Astrocyte of the cerebellum (primary cell): Measurements from ENCODE around the gene PRKD2.

Experiments used
- DNase-seq: peaks from one replicate; pipeline ENCODE4 v3.0.0-alpha.2; 2011; ENCODE audit warnings: low read depth
- H3K4me3 ChIP-seq: 2 replicates; pipeline ENCODE4 v1.5.1; 2011; ENCODE audit warnings: mild to moderate bottlenecking, low read depth, low read length, moderate library complexity
- CTCF ChIP-seq: IDR thresholded peaks from 2 replicates; pipeline ENCODE4 v1.5.1; 2012; ENCODE audit warnings: low read length, low read depth, moderate library complexity, mild to moderate bottlenecking; ENCODE audit errors: missing control alignments
- in situ Hi-C: cut with HindIII; loops from 2 replicates; pipeline ENCODE4 v1.10.0; 2017; ENCODE audit warnings: low sequenced_read_pairs

The PRKD2 gene

GRCh38 chr19:46674416-46675178 is 42.3 kb downstream of the PRKD2 start:
- TF ChIP-seq CTCF = no peak
- DNase-seq = no peak
- H3K4me3 ChIP-seq = no peak overlapping the region
- in situ Hi-C loops = no loop called here

- no peak overlapping the region for H3K4me3 ChIP-seq
- no peak for DNase-seq
- TF ChIP-seq CTCF = no peak
- in situ Hi-C loops = no loop called here
Measured at GRCh38 chr19:46670813-46671212, 46.1 kb downstream of the PRKD2 start.

- in situ Hi-C loops = no loop called here
- no peak for DNase-seq
- no peak for TF ChIP-seq CTCF
- H3K4me3 ChIP-seq = no peak overlapping the region
Measured at GRCh38 chr19:46668662-46669061, 48.3 kb downstream of the PRKD2 start.

- DNase-seq = no peak
- H3K4me3 ChIP-seq = no peak overlapping the region
- in situ Hi-C loops = no loop called here
- TF ChIP-seq CTCF = no peak
Measured at GRCh38 chr19:46665072-46665471, 51.8 kb downstream of the PRKD2 start.

- H3K4me3 ChIP-seq = peak overlapping the region; percentile 25
- in situ Hi-C loops = no loop called here
- peak; percentile 81 for DNase-seq
- TF ChIP-seq CTCF = peak; percentile 95
Measured at GRCh38 chr19:46661735-46662592, 55.0 kb downstream of the PRKD2 start.

- no peak for TF ChIP-seq CTCF
- peak within 1 kb of the TSS; percentile 49 for H3K4me3 ChIP-seq
- peak; percentile 97 for DNase-seq
- in situ Hi-C loops = no loop called here
Measured at GRCh38 chr19:46661020-46661731, 55.7 kb downstream of the PRKD2 start, which contains the start of gene DACT3. Gene DACT3, minus strand, starts transcription at chr19:46661182. Its CDS starts 118 bp downstream, at chr19:46661064.
